HG03097 (cell line): ENCODE data around the gene LAS1L.
"Not testable (repeated sequence)": the region's sequence is repeated elsewhere in the genome, so short reads cannot be mapped to it uniquely, and the experiment has no call there.

Experiments used
- ATAC-seq: cut with Tn5 transposase; IDR thresholded peaks from one replicate; pipeline ENCODE4 v1.9.1; 2021; ENCODE audit not compliant: unreplicated experiment, low FRiP score

LAS1L gene

GRCh38 chrX:65534450-65535292, at the start of gene LAS1L:
Gene LAS1L, minus strand, starts transcription at chrX:65534787. Its CDS starts 72 bp downstream, at chrX:65534715.
- ATAC-seq, result peak; percentile 100

GRCh38 chrX:65582450-65583082, 48.0 kb upstream of the LAS1L start:
- ATAC-seq, result no peak

- peak; percentile 87 for ATAC-seq
Observed at GRCh38 chrX:65581661-65582339, 47.2 kb upstream of the LAS1L start.

- ATAC-seq, result no peak
Observed at GRCh38 chrX:65578346-65578745, 43.8 kb upstream of the LAS1L start.

- ATAC-seq, result no peak
Observed at GRCh38 chrX:65576160-65576559, 41.6 kb upstream of the LAS1L start.

GRCh38 chrX:65575022-65575421, 40.4 kb upstream of the LAS1L start:
- no peak for ATAC-seq

- ATAC-seq, result no peak
Observed at GRCh38 chrX:65574356-65574755, 39.8 kb upstream of the LAS1L start.

- ATAC-seq, result no peak
Observed at GRCh38 chrX:65572971-65573370, 38.4 kb upstream of the LAS1L start.

GRCh38 chrX:65562850-65563249, 28.3 kb upstream of the LAS1L start:
- ATAC-seq, result not testable (repeated sequence)

GRCh38 chrX:65551489-65552339, 17.1 kb upstream of the LAS1L start:
- no peak for ATAC-seq

GRCh38 chrX:65551086-65551485, 16.5 kb upstream of the LAS1L start:
- ATAC-seq, result no peak

GRCh38 chrX:65545456-65545855, 10.9 kb upstream of the LAS1L start:
- no peak for ATAC-seq

GRCh38 chrX:65537229-65537628, 2.6 kb upstream of the LAS1L start:
- ATAC-seq, result no peak

- no peak for ATAC-seq
Observed at GRCh38 chrX:65536291-65536690, 1.7 kb upstream of the LAS1L start.

GRCh38 chrX:65532016-65532415, 2.6 kb downstream of the LAS1L start:
- no peak for ATAC-seq

- ATAC-seq, result no peak
Observed at GRCh38 chrX:65528705-65529340, 5.8 kb downstream of the LAS1L start.

- no peak for ATAC-seq
Observed at GRCh38 chrX:65528293-65528692, 6.3 kb downstream of the LAS1L start.

- no peak for ATAC-seq
Observed at GRCh38 chrX:65524139-65524538, 10.4 kb downstream of the LAS1L start.

GRCh38 chrX:65522739-65523372, 11.7 kb downstream of the LAS1L start:
- ATAC-seq, result no peak

GRCh38 chrX:65519530-65519929, 15.1 kb downstream of the LAS1L start:
- ATAC-seq, result not testable (repeated sequence)
